HepG2 (cell line): ENCODE results near the gene SMC1B. TPM values are rescaled to one million over a fixed set of nuclear protein-coding genes. Genes with fewer than 3 reads are reported as not detected.

Experiments used
- ATAC-seq: fragments of 200-7000 bp; cut with Tn5 transposase; 3 replicates; pipeline ENCODE4 v1.9.1; 2020; ENCODE audit warnings: mild to moderate bottlenecking, moderate library complexity
- BruUV-seq: library from RNA; stranded (reverse); fragments of 400-500 nt; replicated peaks from 2 replicates; lab custom pipeline; 2021; lab: Mats Ljungman, UMichigan
- CTCF ChIA-PET: fragments of 300-600 bp; formaldehyde crosslinking; extraction: SDS; loops from one replicate; lab custom pipeline; 2021; ENCODE audit warnings: low total read pairs, inconsistent platforms, low intra/inter-chr PET ratio; lab: Yijun Ruan, JAX
- POLR2A ChIA-PET: fragments of 350-600 bp; sonication (Branson Sonifier 250); formaldehyde crosslinking; loops from one replicate; lab custom pipeline; 2020; ENCODE audit warnings: antibody characterized with exemption, inconsistent platforms; lab: Yijun Ruan, JAX
- DNase-seq: peaks from one replicate; pipeline ENCODE4 v3.0.0-alpha.2; 2015; ENCODE audit warnings: low spot score
- FAIRE-seq: peaks from 3 replicates; lab custom pipeline; 2011; peaks lifted over from hg19 to GRCh38; lab: Jason Lieb, UNC
- H2AFZ ChIP-seq: one replicate; pipeline ENCODE4 v1.6.1; 2011; ENCODE audit warnings: low read length, inconsistent platforms
- H3K27ac ChIP-seq: fragments of 300-600 bp; 3 replicates; pipeline ENCODE4 v1.8.0; 2011; ENCODE audit warnings: mixed run types, mild to moderate bottlenecking, mixed read lengths, low read length, inconsistent platforms; ENCODE audit not compliant: insufficient read depth; ENCODE audit errors: extremely low read length
- H3K27me3 ChIP-seq, 2 experiments: fragments of 200-600 bp in 1 of 2; 2 replicates in 1 of 2; 3 replicates in 1 of 2; pipeline versions ENCODE4 v1.6.0 to v1.8.0; 2011; ENCODE audit warnings: low read length in 2 of 2, mild to moderate bottlenecking in 2 of 2, moderate library complexity in 2 of 2, inconsistent platforms in 1 of 2; ENCODE audit not compliant: insufficient read depth in 2 of 2, control insufficient read depth in 1 of 2
- H3K36me3 ChIP-seq, 2 experiments: fragments of 200-600 bp in 1 of 2; replicated peaks in 1 of 2; 2 replicates in 1 of 2; 3 replicates in 1 of 2; pipeline versions ENCODE4 v1.5.1 to v1.8.0; 2011; ENCODE audit warnings: low read length in 2 of 2, inconsistent platforms in 1 of 2; ENCODE audit not compliant: insufficient read depth in 2 of 2, control insufficient read depth in 1 of 2
- H3K4me1 ChIP-seq: 2 replicates; pipeline ENCODE4 v1.5.1; 2012; ENCODE audit warnings: low read length, inconsistent platforms; ENCODE audit not compliant: insufficient read depth
- H3K4me2 ChIP-seq: 2 replicates; pipeline ENCODE4 v1.6.0; 2011; ENCODE audit warnings: low read depth, low read length, inconsistent platforms
- H3K4me3 ChIP-seq, 3 experiments: fragments of 200-600 bp in 1 of 3; sonication (generic), shearing (Covaris generic) in 1 of 3; replicated peaks in 1 of 3; 2 replicates each; pipeline ENCODE4 v1.5.1; 2011 to 2016; ENCODE audit warnings: low read length in 3 of 3, inconsistent platforms in 2 of 3, low read depth in 2 of 3, mild to moderate bottlenecking in 2 of 3, control low read depth in 1 of 3, mixed read lengths in 1 of 3; ENCODE audit not compliant: insufficient read depth in 1 of 3
- H3K79me2 ChIP-seq: one replicate; pipeline ENCODE4 v1.6.1; 2011; ENCODE audit warnings: low read length, inconsistent platforms; ENCODE audit not compliant: insufficient read depth
- H3K9ac ChIP-seq: 2 replicates; pipeline ENCODE4 v1.6.0; 2011; ENCODE audit warnings: mild to moderate bottlenecking, low read depth, low read length, inconsistent platforms; ENCODE audit not compliant: insufficient read depth
- H3K9me3 ChIP-seq: 2 replicates; pipeline ENCODE4 v1.5.1; 2012; ENCODE audit warnings: mild to moderate bottlenecking, low read length
- H4K20me1 ChIP-seq: 2 replicates; pipeline ENCODE4 v1.6.0; 2011; ENCODE audit warnings: inconsistent platforms, mild to moderate bottlenecking, low read length, moderate library complexity; ENCODE audit not compliant: insufficient read depth
- ARID2 ChIP-seq: sonication (generic); formaldehyde crosslinking; IDR thresholded peaks from 2 replicates; pipeline ENCODE4 v1.8.1; 2022; ENCODE audit warnings: mild to moderate bottlenecking, missing genetic modification reagents, borderline replicate concordance
- ATF1 ChIP-seq: IDR thresholded peaks from 2 replicates; pipeline ENCODE4 v1.6.1; 2016; ENCODE audit warnings: mild to moderate bottlenecking, control low read depth
- GPN1 ChIP-seq: sonication (generic); formaldehyde crosslinking; IDR thresholded peaks from 2 replicates; pipeline ENCODE4 v1.5.1; 2020; ENCODE audit warnings: missing genetic modification reagents, borderline replicate concordance
- JARID2 ChIP-seq: sonication (generic); formaldehyde crosslinking; IDR thresholded peaks from 2 replicates; pipeline ENCODE4 v1.8.1; 2023; ENCODE audit warnings: missing genetic modification reagents, inconsistent platforms; ENCODE audit not compliant: insufficient replicate concordance
- KLF12 ChIP-seq: sonication (generic); formaldehyde crosslinking; IDR thresholded peaks from 2 replicates; pipeline ENCODE4 v1.4.0; 2020; ENCODE audit warnings: missing genetic modification reagents, borderline replicate concordance
- MAX ChIP-seq: IDR thresholded peaks from 2 replicates; pipeline ENCODE4 v1.6.1; 2012; ENCODE audit warnings: inconsistent platforms
- REPIN1 ChIP-seq: sonication (generic); formaldehyde crosslinking; IDR thresholded peaks from 2 replicates; pipeline ENCODE4 v1.8.0; 2022; ENCODE audit warnings: missing genetic modification reagents, low read depth, mild to moderate bottlenecking, borderline replicate concordance
- TBX2 ChIP-seq: sonication (generic); formaldehyde crosslinking; IDR thresholded peaks from 2 replicates; pipeline ENCODE4 v1.5.0; 2020; ENCODE audit warnings: missing genetic modification reagents, mild to moderate bottlenecking, borderline replicate concordance
- TEAD3 ChIP-seq: optimal IDR thresholded peaks from 2 replicates; pipeline ENCODE3; 2016; ENCODE audit warnings: borderline replicate concordance
- ZBTB38 ChIP-seq: sonication (generic); formaldehyde crosslinking; IDR thresholded peaks from 2 replicates; pipeline ENCODE4 v1.5.1; 2020; ENCODE audit warnings: mild to moderate bottlenecking, missing genetic modification reagents
- ZMYM3 ChIP-seq: sonication (generic); formaldehyde crosslinking; IDR thresholded peaks from 2 replicates; pipeline ENCODE4 v1.5.1; 2020; ENCODE audit warnings: mild to moderate bottlenecking, missing genetic modification reagents
- ZNF138 ChIP-seq: sonication (generic); formaldehyde crosslinking; IDR thresholded peaks from 2 replicates; pipeline ENCODE4 v1.5.0; 2020; ENCODE audit warnings: mild to moderate bottlenecking, low read depth, missing genetic modification reagents
- ZNF605 ChIP-seq: sonication (generic); formaldehyde crosslinking; IDR thresholded peaks from 2 replicates; pipeline ENCODE4 v1.8.0; 2022; ENCODE audit warnings: mild to moderate bottlenecking, missing genetic modification reagents
- ZNF724P ChIP-seq: sonication (generic); formaldehyde crosslinking; IDR thresholded peaks from 2 replicates; pipeline ENCODE4 v1.8.0; 2022; ENCODE audit warnings: missing genetic modification reagents, borderline replicate concordance
- ZNF749 ChIP-seq: sonication (generic); formaldehyde crosslinking; IDR thresholded peaks from 2 replicates; pipeline ENCODE4 v1.8.0; 2022; ENCODE audit warnings: mild to moderate bottlenecking, missing genetic modification reagents, moderate library complexity, borderline replicate concordance
- ZNF788 ChIP-seq: sonication (generic); formaldehyde crosslinking; IDR thresholded peaks from 2 replicates; pipeline ENCODE4 v1.5.0; 2020; ENCODE audit warnings: mild to moderate bottlenecking, missing genetic modification reagents, borderline replicate concordance
- ZNF790 ChIP-seq: sonication (generic); formaldehyde crosslinking; IDR thresholded peaks from 2 replicates; pipeline ENCODE4 v1.8.0; 2022; ENCODE audit warnings: missing genetic modification reagents, mild to moderate bottlenecking, borderline replicate concordance
- ZSCAN20 ChIP-seq: sonication (generic); formaldehyde crosslinking; IDR thresholded peaks from 2 replicates; pipeline ENCODE4 v1.4.0; 2020; ENCODE audit warnings: missing genetic modification reagents, mild to moderate bottlenecking, borderline replicate concordance
- WGBS: methylation state at CpG from one replicate; pipeline ENCODE4 v1.1.6; 2017; ENCODE audit warnings: low lambda C conversion rate; 5-methylcytosine and 5-hydroxymethylcytosine counted together
- in situ Hi-C: cut with HindIII; loops from 2 replicates; pipeline ENCODE4 v1.10.0; 2017; ENCODE audit warnings: low pct_unique_long_range_greater_than_20kb; ENCODE audit not compliant: extremely low pct_ligation_motif_present
- intact Hi-C: fragments of 100-400 bp; cut with micrococcal nuclease; formaldehyde crosslinking; loops from one replicate; pipeline ENCODE4 v1.10.0; 2022; ENCODE audit not compliant: unreplicated experiment
- polyA plus RNA-seq, 8 experiments: library from polyadenylated mRNA; depleted of rRNA in 3 of 8; stranded (reverse) in 7 of 8; unstranded in 1 of 8; fragments of >200 nt; fragmentation: Illumina TruSeq in 4 of 8; extraction: Trizol in 4 of 8; gene quantifications; 2 replicates each; pipeline versions ENCODE4 v1.2.1 to v1.2.3, GENCODE V29; 2011 to 2016; ENCODE audit warnings: low read depth in 4 of 8, missing spikeins in 1 of 8, mixed read lengths in 1 of 8; ENCODE audit not compliant: insufficient read depth in 1 of 8
- total RNA-seq, 5 experiments: library from RNA; depleted of rRNA; stranded (reverse); fragments of >200 nt; fragmentation: Illumina TruSeq; extraction: Trizol; gene quantifications; 2 replicates each; pipeline ENCODE4 v1.2.3, GENCODE V29; 2016; ENCODE audit warnings: low read depth in 1 of 5
- TF ChIP-seq, protein P1 (sequence below): sonication (generic); formaldehyde crosslinking; IDR thresholded peaks from 2 replicates; pipeline ENCODE4 v1.4.0; 2020; ENCODE audit warnings: missing genetic modification reagents

SMC1B gene
- total and polyA plus RNA-seq, 2 of the 13 experiments (the other 11 are each of a cell fraction or from before 2014, with no cell fraction given): not detected

- Histone ChIP-seq H4K20me1 (no peaks in the 10 kb centered on the region), H3K36me3 (no peaks in the 10 kb centered on the region), H3K79me2 (no peaks in the 10 kb centered on the region), H3K4me2 (peak overlapping the region; percentile 93), H2AFZ (peak overlapping the region; percentile 98), H3K4me3 (peak overlapping the region in 2 of 3 experiments; percentile 23 to 68; a peak in 4 of 6 replicates), H3K27ac (peak overlapping the region; percentile 20), H3K27me3 (no peaks in the 10 kb centered on the region; a peak in 1 of 5 replicates), H3K9me3 (no peaks in the 10 kb centered on the region), H3K9ac (peak overlapping the region; percentile 64), H3K4me1 (peaks cover 38% of the 10 kb centered on the region)
- intact Hi-C loops: loop anchor here (1.0 kb wide), 1 partner anchor 166 kb away; no protein-coding TSS in a partner anchor
- ATAC-seq (peak; percentile 91), FAIRE-seq (peak; percentile 97), DNase-seq (peak; percentile 75)
- CTCF ChIA-PET: interaction anchor here (1.6 to 2.5 kb wide), 3 partner anchors 118 to 167 kb away, joined by 7 to 22 read pairs (median 8); partner anchors contain the start of gene UPK3A
- BruUV-seq: no TSS peak
- in situ Hi-C loops: no loop called here
- WGBS: 4% methylated on average over 18 of the region's 20 CpGs
- POLR2A ChIA-PET: no interaction called here
- no peak for TF ChIP-seq ZNF790 (CRISPR knock-in tag)
- TF ChIP-seq ZNF605 (CRISPR knock-in tag): peak; percentile 41; the same call in 1 of the 2 replicates
- peak; percentile 75 for TF ChIP-seq TEAD3
- TF ChIP-seq JARID2 (CRISPR knock-in tag): no peak
- TF ChIP-seq ZNF788 (CRISPR knock-in tag): 0 out of 2 replicates have a peak, but pooled peaks have one; percentile 81
- no peak for TF ChIP-seq ZNF138 (CRISPR knock-in tag)
- peak; percentile 72 for TF ChIP-seq ZBTB38 (CRISPR knock-in tag)
- no peak for TF ChIP-seq ZNF724P (CRISPR knock-in tag)
- 0 out of 2 replicates have a peak, but pooled peaks have one; percentile 45 for TF ChIP-seq ZMYM3 (CRISPR knock-in tag)
- no peak for TF ChIP-seq ATF1 (CRISPR knock-in tag)
- no peak for TF ChIP-seq ZSCAN20 (CRISPR knock-in tag)
- TF ChIP-seq KLF12 (CRISPR knock-in tag): no peak
- no peak for TF ChIP-seq GPN1
- peak; percentile 71; the same call in 1 of the 2 replicates for TF ChIP-seq MAX
- peak; percentile 67; the same call in 1 of the 2 replicates for TF ChIP-seq TBX2
- TF ChIP-seq ARID2 (CRISPR knock-in tag): no peak
- peak; percentile 50; the same call in 1 of the 2 replicates for TF ChIP-seq REPIN1 (CRISPR knock-in tag)
- TF ChIP-seq, protein P1, sequence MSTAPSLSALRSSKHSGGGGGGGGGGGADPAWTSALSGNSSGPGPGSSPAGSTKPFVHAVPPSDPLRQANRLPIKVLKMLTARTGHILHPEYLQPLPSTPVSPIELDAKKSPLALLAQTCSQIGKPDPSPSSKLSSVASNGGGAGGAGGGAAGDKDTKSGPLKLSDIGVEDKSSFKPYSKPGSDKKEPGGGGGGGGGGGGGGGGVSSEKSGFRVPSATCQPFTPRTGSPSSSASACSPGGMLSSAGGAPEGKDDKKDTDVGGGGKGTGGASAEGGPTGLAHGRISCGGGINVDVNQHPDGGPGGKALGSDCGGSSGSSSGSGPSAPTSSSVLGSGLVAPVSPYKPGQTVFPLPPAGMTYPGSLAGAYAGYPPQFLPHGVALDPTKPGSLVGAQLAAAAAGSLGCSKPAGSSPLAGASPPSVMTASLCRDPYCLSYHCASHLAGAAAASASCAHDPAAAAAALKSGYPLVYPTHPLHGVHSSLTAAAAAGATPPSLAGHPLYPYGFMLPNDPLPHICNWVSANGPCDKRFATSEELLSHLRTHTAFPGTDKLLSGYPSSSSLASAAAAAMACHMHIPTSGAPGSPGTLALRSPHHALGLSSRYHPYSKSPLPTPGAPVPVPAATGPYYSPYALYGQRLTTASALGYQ (CRISPR knock-in tag): no peak
- no peak for TF ChIP-seq ZNF749 (CRISPR knock-in tag)
These were observed 22.2 kb upstream of the SMC1B start for GRCh38 chr22:45435544-45436139.
